Right cardiac atrium (tissue), 5 donors: ENCODE data around the gene GRIN2D. TPM values are rescaled to one million over a fixed set of nuclear protein-coding genes. Genes with fewer than 3 reads are reported as not detected.
"Not testable (repeated sequence)": the region's sequence is repeated elsewhere in the genome, so short reads cannot be mapped to it uniquely, and the experiment has no call there.

ENCODE experiments used
- ATAC-seq, 2 donors: fragments of 200-7000 bp; cut with Tn5 transposase; one replicate each; pipeline versions ENCODE4 v1.8.0 to v1.9.1; 2020; ENCODE audit warnings: moderate library complexity in 2 of 2, mild to moderate bottlenecking in 1 of 2
- DNase-seq, 3 donors: peaks; one replicate each; pipeline ENCODE4 v3.0.0-alpha.2; 2020
- H3K27ac ChIP-seq: one replicate; pipeline ENCODE4 v1.5.1; 2013; ENCODE audit warnings: mild to moderate bottlenecking, low read length, control low read depth, moderate library complexity
- H3K27me3 ChIP-seq: one replicate; pipeline ENCODE4 v1.6.1; 2013; ENCODE audit not compliant: control insufficient read depth, insufficient read depth
- H3K4me1 ChIP-seq: one replicate; pipeline ENCODE4 v1.6.1; 2013; ENCODE audit warnings: low read length; ENCODE audit not compliant: control insufficient read depth, insufficient read depth
- H3K4me3 ChIP-seq: one replicate; pipeline ENCODE4 v1.5.1; 2013; ENCODE audit warnings: low read length, control low read depth
- H3K9me3 ChIP-seq: one replicate; pipeline ENCODE4 v1.6.1; 2013; ENCODE audit warnings: low read length; ENCODE audit not compliant: control insufficient read depth
- WGBS: extraction: QIAGEN DNeasy Blood & Tissue Kit; methylation state at CpG from one replicate; pipeline ENCODE4 v1.1.7; 2013; 5-methylcytosine and 5-hydroxymethylcytosine counted together
- intact Hi-C, 4 donors: fragments of 100-400 bp; cut with DNase I; formaldehyde crosslinking; loops; one replicate each; pipeline versions ENCODE4 v1.11.0 to v1.14.0; 2022 to 2023
- polyA plus RNA-seq: library from polyadenylated mRNA; stranded (reverse); fragments of 200-250 nt; gene quantifications from one replicate; pipeline ENCODE4 v1.2.3, GENCODE V29; 2013
- total RNA-seq, 4 donors: library from RNA; stranded (reverse); fragmentation: NEBNext Ultra II Directional; extraction: Animal tissue kit (Norgen Biotek cat#: 25700); gene quantifications; one replicate each; pipeline ENCODE4 v1.2.1, GENCODE V29; 2021
- donor health status: healthy with polysubstance abuse.
- donor health status: DM: no; HTN: yes; CAD: no.
- donor health status: DM: no; HTN: no; CAD: no.
- donor health status: DM: no; HTN: yes; CAD: no; lungs with severe emphysema.
- donor health status: DM: yes; HTN: yes; CAD: no.

GRIN2D gene
- total and polyA plus RNA-seq, 5 donors: 0.18 to 0.45 (median 0.37) TPM

DNA sequence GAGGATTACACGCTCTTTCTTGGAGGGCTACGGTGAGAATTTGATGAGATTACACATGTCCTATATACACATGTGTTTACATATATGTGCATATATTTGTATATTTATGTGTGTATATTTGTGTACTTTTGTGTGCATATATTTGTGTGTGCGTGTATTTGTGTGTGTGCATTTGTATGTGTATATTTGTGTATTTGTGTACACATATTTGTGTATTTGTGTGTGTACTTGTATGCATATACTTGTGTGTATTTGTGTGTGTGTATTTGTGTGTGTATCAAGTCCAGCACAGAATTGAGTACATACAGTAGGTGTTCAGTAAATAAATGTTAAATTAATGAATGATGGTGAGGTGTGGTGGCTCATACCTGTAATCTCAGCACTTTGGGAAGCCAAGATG lies 31.6 kb upstream of the GRIN2D start:
- WGBS: 93% methylated on average over 3 of the region's 3 CpGs
- Histone ChIP-seq H3K4me1 (no peaks in the 10 kb centered on the region), H3K9me3 (no peaks in the 10 kb centered on the region), H3K27me3 (no peaks in the 10 kb centered on the region), H3K27ac (no peak overlapping the region), H3K4me3 (no peak overlapping the region)
- ATAC-seq (no peak), DNase-seq (no peak)
- intact Hi-C loops: no loop called here

DNA sequence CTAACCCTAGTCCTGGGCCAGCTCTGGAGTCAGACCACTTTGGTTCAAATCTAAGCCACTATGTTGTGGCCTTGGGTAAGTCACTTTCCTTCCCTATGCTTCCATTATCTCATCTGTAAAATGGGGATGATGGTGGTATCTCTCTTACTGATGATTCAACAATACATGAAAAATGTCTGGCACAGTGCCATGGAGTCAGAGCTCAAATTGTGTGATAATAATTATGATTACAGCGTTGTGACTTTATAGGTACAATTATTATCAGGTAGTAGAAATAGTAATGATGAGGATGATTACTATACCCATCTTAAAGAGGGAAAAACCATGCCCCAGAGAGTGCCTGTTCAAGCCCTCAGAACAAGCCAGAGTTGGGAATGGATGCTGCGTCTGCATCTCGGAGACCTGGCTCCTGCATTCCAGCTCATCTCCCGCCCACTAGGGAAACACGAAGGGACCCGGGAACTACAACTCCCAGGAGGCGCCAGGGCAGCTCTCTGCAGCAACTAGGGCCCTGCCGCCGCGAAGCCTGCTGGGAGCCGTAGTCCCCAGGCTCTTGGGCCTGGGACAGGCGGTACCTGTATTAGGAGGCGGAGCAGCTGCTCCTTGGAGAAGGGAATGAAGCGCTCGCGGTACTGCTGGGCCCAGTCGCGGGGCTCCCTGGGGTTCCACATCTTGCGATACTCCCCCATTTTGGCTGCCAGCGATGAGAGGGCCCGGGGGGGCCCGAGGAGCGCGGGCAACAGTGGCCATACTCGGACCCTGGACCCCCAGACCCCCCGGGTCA lies 30.6 kb upstream of the GRIN2D start:
- DNase-seq (peak; percentile 96 to 99 (median 98)), ATAC-seq (peak; percentile 94)
- H3K4me1 ChIP-seq: no peaks in the 10 kb centered on the region
- H3K9me3 ChIP-seq: no peaks in the 10 kb centered on the region
- peak overlapping the region; percentile 65 for H3K4me3 ChIP-seq
- peak overlapping the region; percentile 92 for H3K27ac ChIP-seq
- WGBS: 4% methylated on average over 26 of the region's 26 CpGs
- intact Hi-C loops: no loop called here
- no peaks in the 10 kb centered on the region for H3K27me3 ChIP-seq

DNA sequence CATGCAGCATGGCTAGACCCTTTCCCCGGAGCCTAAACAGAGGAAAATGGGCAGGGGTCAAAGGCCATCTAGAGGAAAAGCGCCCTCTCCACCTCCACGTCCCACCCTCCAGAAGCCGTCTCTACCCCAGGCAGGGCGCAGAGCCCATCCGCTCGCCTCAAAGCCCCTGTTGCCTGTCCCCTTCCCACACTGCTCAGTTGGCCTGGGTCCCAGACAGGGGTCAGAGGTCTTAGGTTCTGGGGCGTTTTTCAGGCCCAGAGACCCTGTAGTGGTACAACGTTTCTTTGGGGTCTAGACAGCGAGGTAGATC lies 30.0 kb upstream of the GRIN2D start:
- peak; percentile 14 to 36 for ATAC-seq

DNA sequence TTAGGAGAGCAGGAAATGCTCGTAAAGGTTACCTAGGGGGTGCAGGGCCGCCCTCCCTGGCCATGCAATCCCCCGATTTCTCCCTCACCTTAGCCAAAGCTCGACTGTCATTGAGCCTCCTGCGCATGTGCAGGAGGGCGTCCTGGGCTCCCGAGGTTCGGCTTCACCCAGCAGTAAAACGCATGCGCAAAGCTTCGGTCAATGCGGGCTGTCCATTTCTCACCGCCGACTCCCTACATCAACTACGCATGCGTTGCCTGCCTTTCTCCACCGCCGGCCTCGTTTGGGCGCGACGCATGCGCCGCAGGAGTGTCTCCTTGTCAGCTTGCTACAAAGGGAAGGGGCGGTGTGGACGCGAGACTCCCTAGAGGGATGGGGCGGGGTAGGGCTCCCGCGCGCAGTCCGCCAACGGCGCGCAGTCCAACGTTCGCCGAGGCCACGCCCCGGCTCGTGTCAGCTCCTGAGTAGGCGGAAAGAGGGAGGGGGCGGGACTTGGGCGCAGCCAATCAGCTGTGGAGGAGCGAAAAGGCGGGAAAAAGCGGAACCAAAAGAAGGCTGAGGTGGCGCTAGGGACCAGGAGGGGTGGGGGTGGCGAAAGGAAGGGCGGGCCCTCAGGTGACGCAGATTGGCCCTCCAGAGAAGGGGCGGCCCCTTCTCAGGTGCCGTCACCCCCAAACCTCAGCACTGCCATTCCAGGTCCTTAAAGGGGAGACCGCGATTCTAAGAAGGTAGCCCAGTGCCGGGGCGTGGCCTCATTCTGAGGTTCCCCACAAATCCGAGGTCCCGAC lies 29.5 kb upstream of the GRIN2D start, which contains the start of the genes SYNGR4 and TMEM143:
Gene SYNGR4 (plus strand): TSS at position 558 of the 788 bp plus-strand sequence. CDS start 1,476 bp downstream, outside the sequence.
Gene TMEM143 (minus strand): TSS at position 131 of the 788 bp plus-strand sequence. CDS start 20 bp downstream, at position 111.
- Histone ChIP-seq H3K4me1 (no peaks in the 10 kb centered on the region), H3K27ac (peak within 1 kb of the TSS; percentile 92), H3K27me3 (no peaks in the 10 kb centered on the region), H3K9me3 (no peaks in the 10 kb centered on the region), H3K4me3 (peak within 1 kb of the TSS; percentile 65)
- peak; percentile 96 to 97 for ATAC-seq
- peak; percentile 99 to 100 (median 100) for DNase-seq
- intact Hi-C loops: no loop called here
- WGBS: under 1% methylated on average over 59 of the region's 59 CpGs

More for the DNA sequence above, 30.0 kb upstream of the GRIN2D start:
- Histone ChIP-seq H3K27me3 (no peaks in the 10 kb centered on the region), H3K4me1 (no peaks in the 10 kb centered on the region), H3K27ac (peak overlapping the region; percentile 92), H3K9me3 (no peaks in the 10 kb centered on the region), H3K4me3 (peak overlapping the region; percentile 65)
- intact Hi-C loops: no loop called here
- DNase-seq: peak in 1 of 3 donors; percentile 87
- 1% methylated on average over 10 of the region's 10 CpGs for WGBS

DNA sequence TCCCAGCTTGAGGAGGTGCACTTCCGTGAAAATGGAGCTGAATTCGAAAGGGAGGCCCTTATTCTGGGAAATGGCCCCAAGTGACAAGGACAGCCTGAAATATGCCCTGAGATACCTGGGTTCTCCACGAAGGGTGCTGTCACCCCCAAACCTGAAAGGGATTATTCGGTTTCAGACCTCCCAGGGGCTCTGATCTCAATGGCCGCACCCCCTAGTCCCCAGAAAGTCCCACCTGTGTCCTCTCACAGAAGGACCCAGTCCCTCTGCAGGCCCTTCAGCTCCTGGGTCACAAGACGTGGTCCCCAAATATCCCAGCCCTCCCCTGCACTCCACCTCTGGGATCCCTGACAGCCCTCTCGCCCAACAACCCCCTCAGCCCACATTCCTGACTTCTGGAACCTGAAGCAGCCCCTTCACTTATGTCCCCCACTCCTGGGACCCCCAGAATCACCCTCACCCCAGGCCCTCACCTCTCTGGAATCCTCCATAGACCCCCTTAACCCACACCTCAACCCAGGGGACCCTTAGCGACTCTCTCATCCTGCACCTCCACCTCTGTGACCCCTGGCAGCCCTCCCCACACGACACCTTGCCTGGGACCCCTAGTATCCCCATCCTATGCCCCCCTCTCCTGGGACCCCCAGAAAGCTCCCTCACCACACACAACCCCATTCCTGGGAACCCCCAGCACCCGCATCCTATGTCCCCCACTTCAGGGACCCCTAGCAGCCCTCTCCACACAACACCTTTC lies 28.7 kb upstream of the GRIN2D start:
- WGBS: 68% methylated on average over 10 of the region's 10 CpGs
- no peaks in the 10 kb centered on the region for H3K9me3 ChIP-seq
- no peaks in the 10 kb centered on the region for H3K27me3 ChIP-seq
- intact Hi-C loops: no loop called here
- no peak for ATAC-seq
- no peak overlapping the region for H3K27ac ChIP-seq
- H3K4me3 ChIP-seq: no peak overlapping the region
- DNase-seq: no peak
- no peaks in the 10 kb centered on the region for H3K4me1 ChIP-seq

DNA sequence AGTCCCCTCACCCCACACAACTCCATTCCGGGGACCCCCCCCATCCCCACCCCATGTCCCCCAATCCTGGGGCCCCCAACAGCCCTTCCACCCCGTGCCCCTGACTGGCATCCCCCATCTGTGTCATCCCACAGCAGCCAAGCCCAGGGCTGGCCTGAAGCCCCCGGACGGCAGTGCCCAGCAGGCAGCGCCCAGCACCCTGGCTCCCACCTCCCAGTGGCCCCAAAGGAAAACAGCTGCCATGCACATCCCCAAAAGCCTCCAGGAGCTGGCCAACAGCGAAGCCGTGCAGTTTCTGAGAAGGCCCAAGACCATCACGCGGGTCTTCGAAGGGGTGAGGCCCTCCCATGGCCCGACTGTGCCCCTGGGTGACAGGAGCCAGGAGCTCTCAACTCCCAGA lies 27.9 kb upstream of the GRIN2D start:
- ATAC-seq (no peak), DNase-seq (no peak)
- no peaks in the 10 kb centered on the region for H3K27me3 ChIP-seq
- intact Hi-C loops: no loop called here
- H3K4me3 ChIP-seq: no peak overlapping the region
- 92% methylated on average over 11 of the region's 11 CpGs for WGBS
- H3K9me3 ChIP-seq: no peaks in the 10 kb centered on the region
- no peaks in the 10 kb centered on the region for H3K4me1 ChIP-seq
- H3K27ac ChIP-seq: no peak overlapping the region

DNA sequence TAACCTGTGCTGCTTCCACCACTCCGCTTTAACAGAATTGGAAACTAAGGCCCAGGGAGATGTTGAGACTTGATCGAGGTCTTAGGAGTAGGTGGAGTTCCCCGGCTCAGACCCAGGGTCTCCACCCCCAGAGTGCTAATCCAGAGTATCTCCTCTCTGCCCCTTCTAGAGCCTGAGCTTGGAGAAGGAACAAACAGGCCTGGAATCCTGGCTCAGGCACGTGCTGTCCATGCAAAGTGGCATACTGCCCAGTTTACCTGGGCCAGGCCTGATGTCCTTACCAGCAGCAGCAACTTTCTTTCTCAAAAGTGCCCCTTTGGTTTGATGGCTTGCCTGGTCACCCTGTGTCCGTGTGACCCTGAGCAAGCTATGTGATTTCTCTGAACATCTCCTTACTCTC lies 25.6 kb upstream of the GRIN2D start:
- Histone ChIP-seq H3K27me3 (no peaks in the 10 kb centered on the region), H3K4me1 (no peaks in the 10 kb centered on the region), H3K4me3 (no peak overlapping the region), H3K27ac (no peak overlapping the region), H3K9me3 (no peaks in the 10 kb centered on the region)
- ATAC-seq (no peak), DNase-seq (no peak)
- WGBS: 63% methylated on average over 5 of the region's 5 CpGs
- intact Hi-C loops: no loop called here

DNA sequence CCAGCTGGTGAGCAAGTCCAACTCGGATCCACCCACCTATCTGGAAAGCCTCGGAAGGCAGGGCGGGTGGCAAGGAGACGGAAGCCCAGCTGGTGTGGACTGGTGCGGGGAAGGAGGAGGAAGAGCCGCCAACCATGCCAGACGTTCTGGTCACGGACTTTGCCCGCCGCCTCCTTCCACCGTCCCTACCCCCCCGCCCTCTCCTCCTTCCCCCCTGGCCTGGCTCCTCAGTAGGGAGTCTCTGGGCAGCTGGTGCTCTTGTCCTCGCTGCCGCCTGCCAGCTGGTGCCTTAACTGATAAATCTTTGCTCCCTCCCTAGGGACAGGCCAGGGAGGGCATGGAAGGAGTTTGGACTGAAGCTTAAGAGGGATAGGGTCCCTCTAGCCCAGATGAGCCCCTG lies 24.5 kb upstream of the GRIN2D start:
- intact Hi-C loops: no loop called here
- H3K4me1 ChIP-seq: no peaks in the 10 kb centered on the region
- H3K27ac ChIP-seq: no peak overlapping the region
- H3K27me3 ChIP-seq: no peaks in the 10 kb centered on the region
- no peak overlapping the region for H3K4me3 ChIP-seq
- H3K9me3 ChIP-seq: no peaks in the 10 kb centered on the region
- no peak for DNase-seq
- ATAC-seq: no peak
- WGBS: 77% methylated on average over 14 of the region's 14 CpGs

DNA sequence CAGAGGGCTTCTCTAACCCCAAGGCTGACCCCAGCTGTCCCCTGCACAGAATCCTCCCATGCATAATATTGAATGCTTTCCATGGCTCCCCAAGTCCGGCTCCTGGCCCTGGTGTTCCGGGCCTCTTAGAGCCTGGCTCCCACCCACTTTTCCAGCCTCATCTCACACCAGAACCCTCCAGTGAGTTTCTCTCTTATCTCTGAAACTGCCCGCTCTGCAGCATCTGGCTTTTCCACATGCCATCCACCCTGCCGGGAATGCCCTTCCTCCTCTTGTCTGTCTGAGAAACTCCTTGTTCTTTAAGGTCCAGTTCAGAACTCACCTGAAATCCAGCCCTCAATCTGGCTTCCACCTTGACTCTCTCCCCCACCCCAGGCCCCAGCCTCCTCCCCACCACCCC lies 22.5 kb upstream of the GRIN2D start:
- DNase-seq (no peak), ATAC-seq (no peak)
- Histone ChIP-seq H3K4me3 (no peak overlapping the region), H3K9me3 (no peaks in the 10 kb centered on the region), H3K4me1 (no peaks in the 10 kb centered on the region), H3K27me3 (no peaks in the 10 kb centered on the region), H3K27ac (no peak overlapping the region)
- intact Hi-C loops: no loop called here
- 53% methylated on average over 4 of the region's 4 CpGs for WGBS

DNA sequence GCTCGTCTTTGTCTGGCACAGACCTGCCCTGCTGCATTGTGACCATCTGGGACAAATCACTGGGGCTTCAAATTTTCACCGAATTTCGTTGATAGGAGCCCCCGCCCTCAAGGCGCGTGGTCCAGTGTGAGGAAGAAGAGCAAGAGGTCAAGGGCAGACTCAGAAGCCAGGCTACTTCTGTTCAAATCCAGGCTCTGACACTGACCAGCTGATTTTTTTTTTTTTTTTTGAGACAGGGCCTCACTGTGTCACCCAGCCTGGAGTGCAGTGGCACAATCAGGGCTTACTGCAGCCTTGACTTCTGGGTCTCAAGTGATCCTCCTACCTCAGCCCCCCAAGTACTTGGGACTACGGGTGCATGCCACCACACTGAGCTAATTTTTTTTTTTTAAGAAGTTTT lies 22.1 kb upstream of the GRIN2D start:
- H3K9me3 ChIP-seq: no peaks in the 10 kb centered on the region
- no peak for DNase-seq
- H3K27me3 ChIP-seq: no peaks in the 10 kb centered on the region
- no peak overlapping the region for H3K27ac ChIP-seq
- 60% methylated on average over 7 of the region's 7 CpGs for WGBS
- intact Hi-C loops: no loop called here
- ATAC-seq: no peak
- H3K4me1 ChIP-seq: no peaks in the 10 kb centered on the region
- H3K4me3 ChIP-seq: no peak overlapping the region

DNA sequence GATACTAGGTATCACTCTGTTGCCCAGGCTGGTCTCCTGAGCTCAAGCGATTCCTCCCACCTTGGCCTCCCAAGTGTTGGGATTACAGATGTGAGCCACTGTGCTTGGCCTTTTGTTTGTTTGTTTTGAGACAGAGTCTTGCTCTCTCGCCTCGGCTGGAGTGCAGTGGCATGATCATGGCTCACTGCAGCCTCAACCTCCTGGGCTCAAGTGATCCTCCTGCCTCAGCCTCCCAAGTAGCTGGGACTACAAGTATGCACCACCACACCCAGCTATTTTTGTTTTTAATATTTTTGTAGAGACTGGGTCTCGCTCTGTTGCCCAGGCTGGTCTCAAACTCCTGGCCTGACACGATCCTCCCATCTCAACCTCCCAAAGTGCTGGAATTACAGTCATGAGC lies 21.7 kb upstream of the GRIN2D start:
- DNase-seq, H3K9me3 ChIP-seq, H3K27ac ChIP-seq, H3K4me3 ChIP-seq, intact Hi-C loops, H3K4me1 ChIP-seq, ATAC-seq, H3K27me3 ChIP-seq: not testable (repeated sequence)
- WGBS: 93% methylated on average over 5 of the region's 5 CpGs
